Body of pancreas (tissue), 4 donors: ENCODE results near the gene ATP6V1F.

Experiments
- POLR2A ChIP-seq, 3 donors: fragments of 450-650 bp; IDR thresholded peaks; one replicate each; pipeline ENCODE4 v1.6.1; 2016; ENCODE audit warnings: antibody characterized with exemption in 3 of 3, mild to moderate bottlenecking in 2 of 3
- TF ChIP-seq, protein P1 (sequence below), 7 experiments: fragments of 450-650 bp in 4 of 7; fragments of 200-600 bp in 3 of 7; sonication (generic) in 3 of 7; IDR thresholded peaks; one replicate each; pipeline ENCODE4 v1.5.1; 2016 to 2019; ENCODE audit warnings: antibody characterized with exemption in 7 of 7

GRCh38 chr7:128874140-128875031 is 11.7 kb downstream of the ATP6V1F start:
- TF ChIP-seq, protein P1, sequence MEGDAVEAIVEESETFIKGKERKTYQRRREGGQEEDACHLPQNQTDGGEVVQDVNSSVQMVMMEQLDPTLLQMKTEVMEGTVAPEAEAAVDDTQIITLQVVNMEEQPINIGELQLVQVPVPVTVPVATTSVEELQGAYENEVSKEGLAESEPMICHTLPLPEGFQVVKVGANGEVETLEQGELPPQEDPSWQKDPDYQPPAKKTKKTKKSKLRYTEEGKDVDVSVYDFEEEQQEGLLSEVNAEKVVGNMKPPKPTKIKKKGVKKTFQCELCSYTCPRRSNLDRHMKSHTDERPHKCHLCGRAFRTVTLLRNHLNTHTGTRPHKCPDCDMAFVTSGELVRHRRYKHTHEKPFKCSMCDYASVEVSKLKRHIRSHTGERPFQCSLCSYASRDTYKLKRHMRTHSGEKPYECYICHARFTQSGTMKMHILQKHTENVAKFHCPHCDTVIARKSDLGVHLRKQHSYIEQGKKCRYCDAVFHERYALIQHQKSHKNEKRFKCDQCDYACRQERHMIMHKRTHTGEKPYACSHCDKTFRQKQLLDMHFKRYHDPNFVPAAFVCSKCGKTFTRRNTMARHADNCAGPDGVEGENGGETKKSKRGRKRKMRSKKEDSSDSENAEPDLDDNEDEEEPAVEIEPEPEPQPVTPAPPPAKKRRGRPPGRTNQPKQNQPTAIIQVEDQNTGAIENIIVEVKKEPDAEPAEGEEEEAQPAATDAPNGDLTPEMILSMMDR (IDR thresholded peaks at IDR 0.05): no peak
- no peak for TF ChIP-seq POLR2A (IDR thresholded peaks at IDR 0.05)
